HK-2 (cell line): ENCODE measurements around the gene ASPHD1.
A peak's percentile ranks its signal among the peaks of the same experiment; 100 is the strongest.

Source experiments
- DNase-seq: peaks from one replicate; pipeline ENCODE4 v3.0.0-alpha.2; 2018; ENCODE audit not compliant: unreplicated experiment

ASPHD1 gene

DNA sequence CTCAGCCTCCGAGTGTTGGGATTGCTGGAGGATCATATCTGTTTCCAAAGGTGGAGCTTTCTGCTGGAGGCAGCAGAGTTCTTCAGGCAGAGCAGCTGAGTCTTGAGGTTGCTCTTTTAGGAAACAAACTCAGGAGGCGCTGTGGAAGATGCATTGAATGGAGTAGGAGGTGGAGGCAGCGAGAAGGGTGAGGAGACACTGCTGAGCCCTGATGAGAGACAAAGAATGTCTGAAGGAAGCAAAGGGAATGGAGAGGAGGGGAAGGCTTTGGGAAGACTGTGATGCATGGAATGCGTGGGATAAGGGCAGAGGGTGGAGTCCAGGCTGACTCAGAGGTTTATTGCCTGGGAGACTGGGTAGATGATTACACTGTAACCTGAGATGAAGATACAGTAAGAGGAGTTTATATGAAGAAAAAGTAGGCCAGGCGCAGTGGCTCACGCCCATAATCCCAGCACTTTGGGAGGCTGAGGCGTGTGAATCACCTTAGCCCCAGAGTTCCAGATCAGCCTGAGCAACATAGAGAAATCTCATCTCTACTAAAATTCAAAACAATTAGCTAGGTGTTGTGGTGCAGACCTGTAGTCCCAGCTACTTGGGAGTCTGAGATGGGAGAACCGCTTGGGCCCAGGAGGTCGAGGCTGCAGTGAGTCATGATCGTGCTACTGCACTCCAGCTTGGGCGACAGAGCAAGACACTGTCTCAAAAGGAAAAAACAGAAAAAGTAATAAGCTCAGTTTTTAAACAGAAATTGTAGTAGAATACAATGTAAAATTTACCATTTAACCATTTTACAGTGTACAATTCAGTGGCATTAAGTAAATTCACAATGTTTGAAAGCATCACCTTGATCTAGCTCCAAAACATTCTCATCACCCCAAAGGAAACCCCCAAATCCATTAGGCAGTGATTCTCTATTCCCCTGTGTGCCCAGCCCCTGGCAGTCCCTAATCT is 43.8 kb downstream of the ASPHD1 start:
- DNase-seq: peak; percentile 71

GRCh38 chr16:29947897-29948296 is 47.6 kb downstream of the ASPHD1 start:
- DNase-seq: no peak

DNA sequence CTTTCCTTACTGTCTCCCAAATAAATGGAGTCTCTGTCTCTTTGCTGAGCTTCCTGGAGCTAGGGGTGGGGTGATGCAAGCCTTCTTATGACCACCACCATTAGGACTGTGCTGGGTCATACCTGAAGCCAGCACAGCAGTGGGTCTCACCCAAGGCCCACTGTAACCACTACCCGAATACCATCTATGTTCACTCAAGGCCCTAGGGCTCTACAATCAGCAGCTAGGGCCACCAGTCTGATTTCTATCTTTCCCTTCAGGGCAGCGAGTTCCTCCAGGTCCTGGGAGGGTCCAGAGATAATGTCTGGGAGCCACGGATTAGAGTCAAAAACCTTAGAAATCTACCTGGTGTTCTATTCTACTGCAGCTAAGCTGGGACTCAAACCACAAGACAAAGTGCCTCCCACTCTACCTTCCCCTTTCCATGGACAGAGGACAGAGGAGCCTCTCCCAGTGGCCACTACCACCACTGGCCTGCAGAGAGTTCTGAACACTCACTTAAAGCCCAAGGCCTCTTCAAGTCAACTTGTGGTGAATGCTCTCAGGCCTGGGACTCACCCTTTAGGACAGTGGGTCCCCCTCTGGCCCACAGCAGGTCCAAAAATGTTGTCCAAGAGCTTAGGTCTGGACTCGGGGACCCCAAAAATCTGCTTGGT is 50.6 kb downstream of the ASPHD1 start:
- no peak for DNase-seq

GRCh38 chr16:29951625-29952365 is 51.5 kb downstream of the ASPHD1 start:
- no peak for DNase-seq
